ENCODE data around the gene FARSA. TPM values are rescaled to one million over a fixed set of nuclear protein-coding genes. Genes with fewer than 3 reads are reported as not detected.

FARSA gene
- total and polyA plus RNA-seq, 2 of the 13 experiments (the other 11 are each of a cell fraction or from before 2014, with no cell fraction given) = 25.9 to 72.0 TPM

DNA sequence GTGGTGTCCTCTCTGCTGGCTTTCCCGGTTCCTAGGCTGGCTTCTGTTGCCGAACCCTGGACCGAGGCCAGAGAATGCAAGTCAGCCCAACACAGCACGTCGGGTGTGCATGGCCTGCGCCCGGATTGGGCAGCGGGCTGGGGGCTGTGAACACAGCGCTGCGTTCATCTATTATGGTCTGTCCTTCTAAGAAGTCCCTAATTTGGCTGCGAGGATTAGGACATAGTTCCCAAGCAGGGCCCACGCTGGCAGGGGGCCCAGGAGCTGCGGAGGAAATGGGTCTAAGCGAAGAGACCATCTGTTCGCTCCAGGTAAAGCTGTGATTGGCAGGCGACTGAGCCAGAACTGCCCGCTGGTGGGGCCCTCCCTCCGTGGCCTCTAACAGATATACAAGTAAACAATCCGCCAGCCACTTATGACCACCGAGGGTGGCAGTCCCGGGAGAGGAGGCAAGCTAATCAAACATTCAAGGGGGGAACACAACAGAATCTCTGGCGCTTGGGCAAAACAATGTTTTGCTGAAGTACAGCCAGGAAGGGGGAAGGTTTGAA, 20.4 kb downstream of the FARSA start (continued):
- 0 out of 2 replicates have a peak, but pooled peaks have one; percentile 42 for TF ChIP-seq PAWR (CRISPR knock-in tag; IDR thresholded peaks at IDR 0.05; ENCODE audit: borderline replicate concordance)
- TF ChIP-seq SUZ12 (IDR thresholded peaks at IDR 0.05; ENCODE audit: low read depth, low read length) = no peak
- TF ChIP-seq, protein P1, sequence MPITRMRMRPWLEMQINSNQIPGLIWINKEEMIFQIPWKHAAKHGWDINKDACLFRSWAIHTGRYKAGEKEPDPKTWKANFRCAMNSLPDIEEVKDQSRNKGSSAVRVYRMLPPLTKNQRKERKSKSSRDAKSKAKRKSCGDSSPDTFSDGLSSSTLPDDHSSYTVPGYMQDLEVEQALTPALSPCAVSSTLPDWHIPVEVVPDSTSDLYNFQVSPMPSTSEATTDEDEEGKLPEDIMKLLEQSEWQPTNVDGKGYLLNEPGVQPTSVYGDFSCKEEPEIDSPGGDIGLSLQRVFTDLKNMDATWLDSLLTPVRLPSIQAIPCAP (CRISPR knock-in tag; IDR thresholded peaks at IDR 0.05; ENCODE audit: low read depth) = no peak
- 0 out of 2 replicates have a peak, but pooled peaks have one; percentile 26 for TF ChIP-seq ZNF264 (CRISPR knock-in tag; IDR thresholded peaks at IDR 0.05)
- TF ChIP-seq ZNF746 (CRISPR knock-in tag; IDR thresholded peaks at IDR 0.05) = no peak
- TF ChIP-seq MAFG (CRISPR knock-in tag; IDR thresholded peaks at IDR 0.05) = no peak
- no peak for TF ChIP-seq SOX13 (IDR thresholded peaks at IDR 0.05)
- no peak for TF ChIP-seq SOX13 (CRISPR knock-in tag; conservative IDR thresholded peaks at IDR 0.05 in 1 of 2, IDR thresholded peaks at IDR 0.05 in 1 of 2)
- no peak for TF ChIP-seq CAMTA2 (CRISPR knock-in tag; IDR thresholded peaks at IDR 0.05; ENCODE audit: borderline replicate concordance)
- no peak for TF ChIP-seq U2AF2 (IDR thresholded peaks at IDR 0.05; ENCODE audit: low read depth, low read length)
- TF ChIP-seq HNRNPH1 (optimal IDR thresholded peaks at IDR 0.05; ENCODE audit: low read depth, low read length) = no peak
- TF ChIP-seq, protein P2, sequence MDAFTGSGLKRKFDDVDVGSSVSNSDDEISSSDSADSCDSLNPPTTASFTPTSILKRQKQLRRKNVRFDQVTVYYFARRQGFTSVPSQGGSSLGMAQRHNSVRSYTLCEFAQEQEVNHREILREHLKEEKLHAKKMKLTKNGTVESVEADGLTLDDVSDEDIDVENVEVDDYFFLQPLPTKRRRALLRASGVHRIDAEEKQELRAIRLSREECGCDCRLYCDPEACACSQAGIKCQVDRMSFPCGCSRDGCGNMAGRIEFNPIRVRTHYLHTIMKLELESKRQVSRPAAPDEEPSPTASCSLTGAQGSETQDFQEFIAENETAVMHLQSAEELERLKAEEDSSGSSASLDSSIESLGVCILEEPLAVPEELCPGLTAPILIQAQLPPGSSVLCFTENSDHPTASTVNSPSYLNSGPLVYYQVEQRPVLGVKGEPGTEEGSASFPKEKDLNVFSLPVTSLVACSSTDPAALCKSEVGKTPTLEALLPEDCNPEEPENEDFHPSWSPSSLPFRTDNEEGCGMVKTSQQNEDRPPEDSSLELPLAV (CRISPR knock-in tag; conservative IDR thresholded peaks at IDR 0.05; ENCODE audit: low read depth) = no peak
- TF ChIP-seq MTA1 (CRISPR knock-in tag; IDR thresholded peaks at IDR 0.05; ENCODE audit: borderline replicate concordance) = 0 out of 2 replicates have a peak, but pooled peaks have one; percentile 29
- TF ChIP-seq, protein P3, sequence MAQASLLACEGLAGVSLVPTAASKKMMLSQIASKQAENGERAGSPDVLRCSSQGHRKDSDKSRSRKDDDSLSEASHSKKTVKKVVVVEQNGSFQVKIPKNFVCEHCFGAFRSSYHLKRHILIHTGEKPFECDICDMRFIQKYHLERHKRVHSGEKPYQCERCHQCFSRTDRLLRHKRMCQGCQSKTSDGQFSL (CRISPR knock-in tag; IDR thresholded peaks at IDR 0.05) = no peak
- TF ChIP-seq, protein P4, sequence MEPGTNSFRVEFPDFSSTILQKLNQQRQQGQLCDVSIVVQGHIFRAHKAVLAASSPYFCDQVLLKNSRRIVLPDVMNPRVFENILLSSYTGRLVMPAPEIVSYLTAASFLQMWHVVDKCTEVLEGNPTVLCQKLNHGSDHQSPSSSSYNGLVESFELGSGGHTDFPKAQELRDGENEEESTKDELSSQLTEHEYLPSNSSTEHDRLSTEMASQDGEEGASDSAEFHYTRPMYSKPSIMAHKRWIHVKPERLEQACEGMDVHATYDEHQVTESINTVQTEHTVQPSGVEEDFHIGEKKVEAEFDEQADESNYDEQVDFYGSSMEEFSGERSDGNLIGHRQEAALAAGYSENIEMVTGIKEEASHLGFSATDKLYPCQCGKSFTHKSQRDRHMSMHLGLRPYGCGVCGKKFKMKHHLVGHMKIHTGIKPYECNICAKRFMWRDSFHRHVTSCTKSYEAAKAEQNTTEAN (CRISPR knock-in tag; conservative IDR thresholded peaks at IDR 0.05) = 0 out of 2 replicates have a peak, but pooled peaks have one; percentile 53
- no peak for TF ChIP-seq FOXP1 (IDR thresholded peaks at IDR 0.05)
- TF ChIP-seq FOXP1 (CRISPR knock-in tag; IDR thresholded peaks at IDR 0.05) = peak; percentile 78
- peak; percentile 43 for TF ChIP-seq NFYB (CRISPR knock-in tag; IDR thresholded peaks at IDR 0.05)
- no peak for TF ChIP-seq CBFB (CRISPR knock-in tag; IDR thresholded peaks at IDR 0.05)
- TF ChIP-seq NFIC (IDR thresholded peaks at IDR 0.05; ENCODE audit: low read length) = 0 out of 2 replicates have a peak, but pooled peaks have one; percentile 27
- peak; percentile 47; the same call in 1 of the 2 replicates for TF ChIP-seq HNF4A (CRISPR knock-in tag; IDR thresholded peaks at IDR 0.05)
- TF ChIP-seq ZBTB21 (CRISPR knock-in tag; IDR thresholded peaks at IDR 0.05) = no peak
- peak; percentile 81 for TF ChIP-seq ZFX (CRISPR knock-in tag; IDR thresholded peaks at IDR 0.05; ENCODE audit: low read depth)
- TF ChIP-seq ATM (IDR thresholded peaks at IDR 0.05; ENCODE audit: borderline replicate concordance) = no peak
- TF ChIP-seq ZNF44 (CRISPR knock-in tag; IDR thresholded peaks at IDR 0.05) = no peak

Measured in HepG2 (cell line).